WTC11 (cell line): ENCODE data around the gene TMEM204. TPM values are rescaled to one million over a fixed set of nuclear protein-coding genes. Genes with fewer than 3 reads are reported as not detected.

Experiments used
- ATAC-seq: fragments of 200-7000 bp; cut with Tn5 transposase; 2 replicates; pipeline ENCODE4 v1.10.0; 2021; ENCODE audit warnings: mild to moderate bottlenecking, moderate library complexity
- CTCF ChIA-PET: fragments of 300-600 bp; sonication (Branson Sonifier 250); formaldehyde crosslinking; loops from one replicate; lab custom pipeline; 2021; ENCODE audit warnings: antibody characterized with exemption; lab: Charles Lee
- POLR2A ChIA-PET: fragments of 350-600 bp; sonication (Branson Sonifier 250); formaldehyde crosslinking; loops from one replicate; lab custom pipeline; 2021; ENCODE audit warnings: antibody characterized with exemption; lab: Charles Lee
- DNase-seq: peaks from one replicate; pipeline ENCODE4 v3.0.0; 2021; ENCODE audit warnings: low spot score
- H3K27ac Mint-ChIP-seq: 2 replicates; pipeline ENCODE4 v1.8.0; 2021; ENCODE audit warnings: mixed read lengths
- H3K27me3 Mint-ChIP-seq: 2 replicates; pipeline ENCODE4 v1.8.0; 2021; ENCODE audit warnings: low read depth, mild to moderate bottlenecking, moderate library complexity, mixed read lengths
- H3K36me3 Mint-ChIP-seq: 2 replicates; pipeline ENCODE4 v1.8.0; 2021; ENCODE audit warnings: mixed read lengths
- H3K4me1 Mint-ChIP-seq: 2 replicates; pipeline ENCODE4 v1.8.0; 2022; ENCODE audit warnings: mixed read lengths
- H3K4me3 Mint-ChIP-seq: 2 replicates; pipeline ENCODE4 v1.8.0; 2021; ENCODE audit warnings: mild to moderate bottlenecking, moderate library complexity, mixed read lengths
- H3K9me3 Mint-ChIP-seq: 2 replicates; pipeline ENCODE4 v1.8.0; 2021; ENCODE audit warnings: mixed read lengths
- ETV6 ChIP-seq: sonication (generic); formaldehyde crosslinking; IDR thresholded peaks from 2 replicates; pipeline ENCODE4 v1.8.1; 2022; ENCODE audit warnings: mild to moderate bottlenecking, missing genetic modification reagents
- FOXJ3 ChIP-seq: sonication (generic); formaldehyde crosslinking; IDR thresholded peaks from 2 replicates; pipeline ENCODE4 v1.9.0; 2021; ENCODE audit warnings: missing genetic modification reagents, mild to moderate bottlenecking, borderline replicate concordance
- GABPB1 ChIP-seq: sonication (generic); formaldehyde crosslinking; IDR thresholded peaks from 2 replicates; pipeline ENCODE4 v1.8.1; 2023; ENCODE audit warnings: mild to moderate bottlenecking, missing genetic modification reagents
- GTF2I ChIP-seq: fragments of 250-450 bp; sonication (Bioruptor Pico); conservative IDR thresholded peaks from 2 replicates; pipeline ENCODE4 v1.4.0; 2021; ENCODE audit warnings: mild to moderate bottlenecking
- HMGA2 ChIP-seq: fragments of 250-450 bp; sonication (Bioruptor Pico); IDR thresholded peaks from 2 replicates; pipeline ENCODE4 v1.4.0; 2021; ENCODE audit warnings: mild to moderate bottlenecking, moderate library complexity
- JUN ChIP-seq: sonication (generic); formaldehyde crosslinking; IDR thresholded peaks from 2 replicates; pipeline ENCODE4 v1.8.0; 2023; ENCODE audit warnings: mild to moderate bottlenecking, missing genetic modification reagents
- NFE2L1 ChIP-seq: sonication (generic); formaldehyde crosslinking; IDR thresholded peaks from 2 replicates; pipeline ENCODE4 v1.8.1; 2023; ENCODE audit warnings: missing genetic modification reagents
- NR3C1 ChIP-seq: sonication (generic); formaldehyde crosslinking; conservative IDR thresholded peaks from 2 replicates; pipeline ENCODE4 v1.8.1; 2023; ENCODE audit warnings: low read depth, mild to moderate bottlenecking, missing genetic modification reagents
- SOX15 ChIP-seq: fragments of 250-450 bp; sonication (Bioruptor Pico); IDR thresholded peaks from 2 replicates; pipeline ENCODE4 v1.9.0; 2021; ENCODE audit warnings: mild to moderate bottlenecking
- TEAD1 ChIP-seq: sonication (generic); formaldehyde crosslinking; IDR thresholded peaks from 2 replicates; pipeline ENCODE4 v1.8.0; 2022; ENCODE audit warnings: mild to moderate bottlenecking, missing genetic modification reagents
- total RNA-seq: library from RNA; stranded (reverse); gene quantifications from 3 replicates; pipeline ENCODE4 v1.2.3, GENCODE V29; 2021
- TF ChIP-seq, protein P1 (sequence below): sonication (generic); formaldehyde crosslinking; IDR thresholded peaks from 2 replicates; pipeline ENCODE4 v1.8.1; 2023; ENCODE audit warnings: mild to moderate bottlenecking, missing genetic modification reagents, borderline replicate concordance
- TF ChIP-seq, protein P2 (sequence below): fragments of 250-450 bp; sonication (Bioruptor Pico); IDR thresholded peaks from 2 replicates; pipeline ENCODE4 v2.1.2; 2022; ENCODE audit warnings: mild to moderate bottlenecking, moderate library complexity
- TF ChIP-seq, protein P3 (sequence below): sonication (generic); formaldehyde crosslinking; IDR thresholded peaks from 2 replicates; pipeline ENCODE4 v1.8.1; 2023; ENCODE audit warnings: mild to moderate bottlenecking, moderate library complexity, missing genetic modification reagents
- TF ChIP-seq, protein P4 (sequence below): sonication (generic); formaldehyde crosslinking; IDR thresholded peaks from 2 replicates; pipeline ENCODE4 v1.8.0; 2022; ENCODE audit warnings: mild to moderate bottlenecking, missing genetic modification reagents
- TF ChIP-seq, protein P5 (sequence below): sonication (generic); formaldehyde crosslinking; IDR thresholded peaks from 2 replicates; pipeline ENCODE4 v1.8.1; 2022; ENCODE audit warnings: mild to moderate bottlenecking, moderate library complexity, missing genetic modification reagents
- TF ChIP-seq, protein P6 (sequence below): sonication (generic); formaldehyde crosslinking; IDR thresholded peaks from 2 replicates; pipeline ENCODE4 v1.8.1; 2023; ENCODE audit warnings: mild to moderate bottlenecking, missing genetic modification reagents
- TF ChIP-seq, protein P7 (sequence below): sonication (generic); formaldehyde crosslinking; IDR thresholded peaks from 2 replicates; pipeline ENCODE4 v1.8.1; 2022; ENCODE audit warnings: low read depth, mild to moderate bottlenecking, moderate library complexity, missing genetic modification reagents, borderline replicate concordance
- TF ChIP-seq, protein P8 (sequence below): sonication (generic); formaldehyde crosslinking; IDR thresholded peaks from 2 replicates; pipeline ENCODE4 v1.8.0; 2023; ENCODE audit warnings: missing genetic modification reagents

TMEM204 gene
- total RNA-seq, 1 experiment from 2014 or later, result 0.35 TPM

DNA sequence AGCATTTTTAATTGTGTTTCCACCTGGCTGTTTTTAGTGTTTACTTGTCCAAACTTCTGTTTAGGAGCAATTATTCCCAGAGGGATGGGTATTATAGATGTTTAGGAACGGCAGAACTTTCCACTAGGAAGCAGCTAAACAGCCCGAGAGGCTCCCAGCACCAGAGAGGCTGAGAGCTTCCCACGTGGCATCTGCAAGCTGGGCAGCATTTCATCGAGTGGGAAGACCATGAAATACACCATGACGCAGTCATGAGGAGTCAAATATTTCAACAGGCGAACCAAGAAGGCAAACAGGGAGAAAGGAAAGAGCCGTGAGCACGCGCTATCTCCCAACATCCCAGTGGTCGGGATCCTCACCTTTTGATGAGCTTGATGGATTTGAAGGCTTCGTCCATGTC lies 24.1 kb downstream of the TMEM204 start:
- H3K4me1 Mint-ChIP-seq, result peaks cover 19% of the 10 kb centered on the region
- no peak overlapping the region for H3K4me3 Mint-ChIP-seq
- peaks cover 19% of the 10 kb centered on the region for H3K36me3 Mint-ChIP-seq
- ChIA-PET POLR2A (no interaction called here), CTCF (interaction anchor here (1.1 kb wide), 1 partner anchor 19 kb away, joined by 4 read pairs; no protein-coding TSS in a partner anchor)
- TF ChIP-seq, protein P1, sequence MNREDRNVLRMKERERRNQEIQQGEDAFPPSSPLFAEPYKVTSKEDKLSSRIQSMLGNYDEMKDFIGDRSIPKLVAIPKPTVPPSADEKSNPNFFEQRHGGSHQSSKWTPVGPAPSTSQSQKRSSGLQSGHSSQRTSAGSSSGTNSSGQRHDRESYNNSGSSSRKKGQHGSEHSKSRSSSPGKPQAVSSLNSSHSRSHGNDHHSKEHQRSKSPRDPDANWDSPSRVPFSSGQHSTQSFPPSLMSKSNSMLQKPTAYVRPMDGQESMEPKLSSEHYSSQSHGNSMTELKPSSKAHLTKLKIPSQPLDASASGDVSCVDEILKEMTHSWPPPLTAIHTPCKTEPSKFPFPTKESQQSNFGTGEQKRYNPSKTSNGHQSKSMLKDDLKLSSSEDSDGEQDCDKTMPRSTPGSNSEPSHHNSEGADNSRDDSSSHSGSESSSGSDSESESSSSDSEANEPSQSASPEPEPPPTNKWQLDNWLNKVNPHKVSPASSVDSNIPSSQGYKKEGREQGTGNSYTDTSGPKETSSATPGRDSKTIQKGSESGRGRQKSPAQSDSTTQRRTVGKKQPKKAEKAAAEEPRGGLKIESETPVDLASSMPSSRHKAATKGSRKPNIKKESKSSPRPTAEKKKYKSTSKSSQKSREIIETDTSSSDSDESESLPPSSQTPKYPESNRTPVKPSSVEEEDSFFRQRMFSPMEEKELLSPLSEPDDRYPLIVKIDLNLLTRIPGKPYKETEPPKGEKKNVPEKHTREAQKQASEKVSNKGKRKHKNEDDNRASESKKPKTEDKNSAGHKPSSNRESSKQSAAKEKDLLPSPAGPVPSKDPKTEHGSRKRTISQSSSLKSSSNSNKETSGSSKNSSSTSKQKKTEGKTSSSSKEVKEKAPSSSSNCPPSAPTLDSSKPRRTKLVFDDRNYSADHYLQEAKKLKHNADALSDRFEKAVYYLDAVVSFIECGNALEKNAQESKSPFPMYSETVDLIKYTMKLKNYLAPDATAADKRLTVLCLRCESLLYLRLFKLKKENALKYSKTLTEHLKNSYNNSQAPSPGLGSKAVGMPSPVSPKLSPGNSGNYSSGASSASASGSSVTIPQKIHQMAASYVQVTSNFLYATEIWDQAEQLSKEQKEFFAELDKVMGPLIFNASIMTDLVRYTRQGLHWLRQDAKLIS (CRISPR knock-in tag), result no peak
- no peak for TF ChIP-seq NR3C1 (CRISPR knock-in tag)
- TF ChIP-seq, protein P2, sequence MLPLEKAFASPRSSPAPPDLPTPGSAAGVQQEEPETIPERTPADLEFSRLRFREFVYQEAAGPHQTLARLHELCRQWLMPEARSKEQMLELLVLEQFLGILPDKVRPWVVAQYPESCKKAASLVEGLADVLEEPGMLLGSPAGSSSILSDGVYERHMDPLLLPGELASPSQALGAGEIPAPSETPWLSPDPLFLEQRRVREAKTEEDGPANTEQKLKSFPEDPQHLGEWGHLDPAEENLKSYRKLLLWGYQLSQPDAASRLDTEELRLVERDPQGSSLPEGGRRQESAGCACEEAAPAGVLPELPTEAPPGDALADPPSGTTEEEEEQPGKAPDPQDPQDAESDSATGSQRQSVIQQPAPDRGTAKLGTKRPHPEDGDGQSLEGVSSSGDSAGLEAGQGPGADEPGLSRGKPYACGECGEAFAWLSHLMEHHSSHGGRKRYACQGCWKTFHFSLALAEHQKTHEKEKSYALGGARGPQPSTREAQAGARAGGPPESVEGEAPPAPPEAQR (CRISPR knock-in tag), result no peak
- no peak for TF ChIP-seq GTF2I (CRISPR knock-in tag)
- no peak for TF ChIP-seq SOX15 (CRISPR knock-in tag)
- TF ChIP-seq, protein P3, sequence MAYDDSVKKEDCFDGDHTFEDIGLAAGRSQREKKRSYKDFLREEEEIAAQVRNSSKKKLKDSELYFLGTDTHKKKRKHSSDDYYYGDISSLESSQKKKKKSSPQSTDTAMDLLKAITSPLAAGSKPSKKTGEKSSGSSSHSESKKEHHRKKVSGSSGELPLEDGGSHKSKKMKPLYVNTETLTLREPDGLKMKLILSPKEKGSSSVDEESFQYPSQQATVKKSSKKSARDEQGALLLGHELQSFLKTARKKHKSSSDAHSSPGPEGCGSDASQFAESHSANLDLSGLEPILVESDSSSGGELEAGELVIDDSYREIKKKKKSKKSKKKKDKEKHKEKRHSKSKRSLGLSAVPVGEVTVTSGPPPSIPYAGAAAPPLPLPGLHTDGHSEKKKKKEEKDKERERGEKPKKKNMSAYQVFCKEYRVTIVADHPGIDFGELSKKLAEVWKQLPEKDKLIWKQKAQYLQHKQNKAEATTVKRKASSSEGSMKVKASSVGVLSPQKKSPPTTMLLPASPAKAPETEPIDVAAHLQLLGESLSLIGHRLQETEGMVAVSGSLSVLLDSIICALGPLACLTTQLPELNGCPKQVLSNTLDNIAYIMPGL, result no peak
- TF ChIP-seq ETV6 (CRISPR knock-in tag), result no peak
- no peak for TF ChIP-seq FOXJ3
- TF ChIP-seq, protein P4, sequence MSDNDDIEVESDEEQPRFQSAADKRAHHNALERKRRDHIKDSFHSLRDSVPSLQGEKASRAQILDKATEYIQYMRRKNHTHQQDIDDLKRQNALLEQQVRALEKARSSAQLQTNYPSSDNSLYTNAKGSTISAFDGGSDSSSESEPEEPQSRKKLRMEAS, result no peak
- TF ChIP-seq, protein P5, sequence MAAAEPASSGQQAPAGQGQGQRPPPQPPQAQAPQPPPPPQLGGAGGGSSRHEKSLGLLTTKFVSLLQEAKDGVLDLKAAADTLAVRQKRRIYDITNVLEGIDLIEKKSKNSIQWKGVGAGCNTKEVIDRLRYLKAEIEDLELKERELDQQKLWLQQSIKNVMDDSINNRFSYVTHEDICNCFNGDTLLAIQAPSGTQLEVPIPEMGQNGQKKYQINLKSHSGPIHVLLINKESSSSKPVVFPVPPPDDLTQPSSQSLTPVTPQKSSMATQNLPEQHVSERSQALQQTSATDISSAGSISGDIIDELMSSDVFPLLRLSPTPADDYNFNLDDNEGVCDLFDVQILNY, result no peak
- TF ChIP-seq, protein P6, sequence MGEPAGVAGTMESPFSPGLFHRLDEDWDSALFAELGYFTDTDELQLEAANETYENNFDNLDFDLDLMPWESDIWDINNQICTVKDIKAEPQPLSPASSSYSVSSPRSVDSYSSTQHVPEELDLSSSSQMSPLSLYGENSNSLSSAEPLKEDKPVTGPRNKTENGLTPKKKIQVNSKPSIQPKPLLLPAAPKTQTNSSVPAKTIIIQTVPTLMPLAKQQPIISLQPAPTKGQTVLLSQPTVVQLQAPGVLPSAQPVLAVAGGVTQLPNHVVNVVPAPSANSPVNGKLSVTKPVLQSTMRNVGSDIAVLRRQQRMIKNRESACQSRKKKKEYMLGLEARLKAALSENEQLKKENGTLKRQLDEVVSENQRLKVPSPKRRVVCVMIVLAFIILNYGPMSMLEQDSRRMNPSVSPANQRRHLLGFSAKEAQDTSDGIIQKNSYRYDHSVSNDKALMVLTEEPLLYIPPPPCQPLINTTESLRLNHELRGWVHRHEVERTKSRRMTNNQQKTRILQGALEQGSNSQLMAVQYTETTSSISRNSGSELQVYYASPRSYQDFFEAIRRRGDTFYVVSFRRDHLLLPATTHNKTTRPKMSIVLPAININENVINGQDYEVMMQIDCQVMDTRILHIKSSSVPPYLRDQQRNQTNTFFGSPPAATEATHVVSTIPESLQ (CRISPR knock-in tag), result no peak
- TF ChIP-seq NFE2L1 (CRISPR knock-in tag), result no peak
- TF ChIP-seq, protein P7, sequence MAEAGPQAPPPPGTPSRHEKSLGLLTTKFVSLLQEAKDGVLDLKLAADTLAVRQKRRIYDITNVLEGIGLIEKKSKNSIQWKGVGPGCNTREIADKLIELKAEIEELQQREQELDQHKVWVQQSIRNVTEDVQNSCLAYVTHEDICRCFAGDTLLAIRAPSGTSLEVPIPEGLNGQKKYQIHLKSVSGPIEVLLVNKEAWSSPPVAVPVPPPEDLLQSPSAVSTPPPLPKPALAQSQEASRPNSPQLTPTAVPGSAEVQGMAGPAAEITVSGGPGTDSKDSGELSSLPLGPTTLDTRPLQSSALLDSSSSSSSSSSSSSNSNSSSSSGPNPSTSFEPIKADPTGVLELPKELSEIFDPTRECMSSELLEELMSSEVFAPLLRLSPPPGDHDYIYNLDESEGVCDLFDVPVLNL (CRISPR knock-in tag), result no peak
- no peak for TF ChIP-seq TEAD1
- no peak for TF ChIP-seq JUN (CRISPR knock-in tag)
- no peak for TF ChIP-seq GABPB1 (CRISPR knock-in tag)
- TF ChIP-seq HMGA2 (CRISPR knock-in tag), result no peak
- TF ChIP-seq, protein P8, sequence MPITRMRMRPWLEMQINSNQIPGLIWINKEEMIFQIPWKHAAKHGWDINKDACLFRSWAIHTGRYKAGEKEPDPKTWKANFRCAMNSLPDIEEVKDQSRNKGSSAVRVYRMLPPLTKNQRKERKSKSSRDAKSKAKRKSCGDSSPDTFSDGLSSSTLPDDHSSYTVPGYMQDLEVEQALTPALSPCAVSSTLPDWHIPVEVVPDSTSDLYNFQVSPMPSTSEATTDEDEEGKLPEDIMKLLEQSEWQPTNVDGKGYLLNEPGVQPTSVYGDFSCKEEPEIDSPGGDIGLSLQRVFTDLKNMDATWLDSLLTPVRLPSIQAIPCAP (CRISPR knock-in tag), result no peak
- ATAC-seq (no peak), DNase-seq (no peak)
- H3K27ac Mint-ChIP-seq, result no peak overlapping the region
- no peaks in the 10 kb centered on the region for H3K27me3 Mint-ChIP-seq
- no peaks in the 10 kb centered on the region for H3K9me3 Mint-ChIP-seq
